Measurements from ENCODE around the gene REEP6.

DNA sequence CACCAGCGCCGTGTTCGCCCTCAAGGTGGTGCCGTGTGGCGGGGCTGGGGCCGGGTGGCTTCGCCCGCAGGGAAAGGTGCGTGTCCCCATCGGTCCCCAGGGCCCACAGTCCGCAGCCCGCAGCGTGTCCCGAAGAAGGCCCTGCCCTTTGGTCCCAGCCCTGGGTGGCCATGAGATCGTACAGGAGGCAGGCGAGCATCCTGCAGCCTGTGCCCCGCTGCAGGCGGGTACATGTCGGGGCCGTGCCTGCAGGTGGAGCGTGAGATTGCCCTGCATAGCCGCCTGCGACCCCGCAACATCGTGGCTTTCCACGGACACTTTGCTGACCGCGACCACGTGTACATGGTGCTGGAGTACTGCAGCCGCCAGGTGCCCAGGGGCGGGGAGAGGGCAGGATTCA lies 34.4 kb downstream of the REEP6 start:
- TF ChIP-seq POLR2AphosphoS5 (IDR thresholded peaks at IDR 0.05; ENCODE audit: low read depth, low read length), result no peak
- TF ChIP-seq POLR2A (IDR thresholded peaks at IDR 0.05; ENCODE audit: low read depth, low read length), result no peak

Data from GM12892 (cell line).